ENCODE results near the gene CREBBP.

DNA sequence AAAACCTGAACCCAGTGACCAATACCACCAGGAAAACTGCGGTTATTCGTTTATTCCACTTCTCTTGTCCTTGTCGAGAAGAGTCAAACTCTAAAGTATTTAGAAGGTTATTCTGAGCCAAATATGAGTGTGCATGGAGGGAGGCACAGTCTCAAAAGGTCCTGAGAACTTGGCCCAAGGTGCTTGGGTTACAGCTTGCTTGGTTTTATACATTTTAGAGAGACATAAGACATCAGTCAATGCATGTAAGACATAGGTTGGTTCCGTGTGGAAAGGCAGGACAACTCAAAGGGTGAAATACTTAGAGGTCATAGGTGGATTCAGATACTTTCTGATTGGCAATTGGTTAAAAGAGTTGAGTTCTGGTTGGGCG, 162.5 kb downstream of the CREBBP start:
- TF ChIP-seq CTCF (conservative IDR thresholded peaks at IDR 0.05; ENCODE audit: low read length) (no peak), EZH2phosphoT487 (IDR thresholded peaks at IDR 0.05; ENCODE audit: borderline replicate concordance, low read depth, low read length) (no peak)

Data from OCI-LY7 (cell line).